CD4-positive, alpha-beta T cell (primary cell): ENCODE data around the gene ZNF627. TPM values are rescaled to one million over a fixed set of nuclear protein-coding genes. Genes with fewer than 3 reads are reported as not detected.
"Not testable (repeated sequence)": the region's sequence is repeated elsewhere in the genome, so short reads cannot be mapped to it uniquely, and the experiment has no call there.

Experiments used
- ATAC-seq: fragments of 200-7000 bp; cut with Tn5 transposase; one replicate; pipeline ENCODE4 v1.10.0; 2022; ENCODE audit warnings: mild to moderate bottlenecking; ENCODE audit not compliant: poor library complexity
- CTCF ChIA-PET: fragments of 350-600 bp; sonication (Branson Sonifier 250); formaldehyde crosslinking; loops from one replicate; lab custom pipeline; 2021; ENCODE audit warnings: antibody characterized with exemption, inconsistent platforms; lab: Charles Lee
- POLR2A ChIA-PET: fragments of 350-600 bp; sonication (Branson Sonifier 250); formaldehyde crosslinking; loops from one replicate; lab custom pipeline; 2021; ENCODE audit warnings: antibody characterized with exemption, inconsistent platforms; lab: Charles Lee
- DNase-seq, 14 experiments: peaks; one replicate each; pipeline ENCODE4 v3.0.0-alpha.2; 2013 to 2020; ENCODE audit warnings: mixed read lengths in 2 of 14
- H3K27ac ChIP-seq, 2 donors: one replicate each; pipeline versions ENCODE4 v1.5.1 to v1.7.0; 2013; ENCODE audit warnings: low read length in 2 of 2, low read depth in 1 of 2, mild to moderate bottlenecking in 1 of 2
- H3K27me3 ChIP-seq, 2 experiments: 1 replicate in 1 of 2; 2 replicates in 1 of 2; pipeline versions ENCODE4 v1.6.1 to v1.7.0; 2013; ENCODE audit warnings: low read length in 2 of 2, control low read depth in 1 of 2, mild to moderate bottlenecking in 1 of 2, moderate library complexity in 1 of 2; ENCODE audit not compliant: insufficient read depth in 2 of 2, control insufficient read depth in 1 of 2
- H3K36me3 ChIP-seq: one replicate; pipeline ENCODE4 v1.6.1; 2013; ENCODE audit warnings: low read length, control low read depth; ENCODE audit not compliant: insufficient read depth
- H3K4me1 ChIP-seq: one replicate; pipeline ENCODE4 v1.6.1; 2013; ENCODE audit warnings: low read length, control low read depth; ENCODE audit not compliant: insufficient read depth
- H3K4me3 ChIP-seq: one replicate; pipeline ENCODE4 v1.5.1; 2013; ENCODE audit warnings: mild to moderate bottlenecking, low read length, moderate library complexity
- H3K9me3 ChIP-seq, 2 experiments: 1 replicate in 1 of 2; 2 replicates in 1 of 2; pipeline versions ENCODE4 v1.6.1 to v1.7.0; 2013; ENCODE audit warnings: low read length in 2 of 2, mild to moderate bottlenecking in 2 of 2, control low read depth in 1 of 2, moderate library complexity in 1 of 2; ENCODE audit not compliant: control insufficient read depth in 1 of 2, insufficient read depth in 1 of 2
- H3K27ac Mint-ChIP-seq: one replicate; pipeline ENCODE4 v1.8.0; 2020; ENCODE audit warnings: mixed read lengths
- H3K27me3 Mint-ChIP-seq: one replicate; pipeline ENCODE4 v1.8.0; 2021; ENCODE audit warnings: mixed read lengths
- H3K36me3 Mint-ChIP-seq: one replicate; pipeline ENCODE4 v1.8.0; 2021; ENCODE audit warnings: low read depth, mixed read lengths
- H3K4me1 Mint-ChIP-seq: one replicate; pipeline ENCODE4 v1.8.0; 2021; ENCODE audit warnings: low read depth, mixed read lengths
- H3K4me3 Mint-ChIP-seq: one replicate; pipeline ENCODE4 v1.8.0; 2020; ENCODE audit warnings: mild to moderate bottlenecking, mixed read lengths
- H3K9me3 Mint-ChIP-seq: one replicate; pipeline ENCODE4 v1.8.0; 2020; ENCODE audit warnings: mixed read lengths
- intact Hi-C, 2 experiments: fragments of 100-400 bp; cut with DNase I in 1 of 2; cut with micrococcal nuclease in 1 of 2; formaldehyde crosslinking; loops; one replicate each; pipeline versions ENCODE4 v1.15.1 to v1.9.0; 2023 to 2025; cut with DNase I, micrococcal nuclease
- total RNA-seq, 174 experiments: library from RNA in 2 of 174; stranded (reverse) in 2 of 174; gene quantifications; one replicate each; pipeline ENCODE4 v1.2.3 and lab custom pipeline; 2021 to 2026
- TF ChIP-seq, protein P1 (sequence below): fragments of 200-600 bp; IDR thresholded peaks from one replicate; pipeline ENCODE4 v1.8.0; 2022; ENCODE audit warnings: antibody characterized with exemption, mild to moderate bottlenecking

The ZNF627 gene
- total RNA-seq, 2 experiments from 2014 or later, result 11.7 to 12.7 TPM

DNA sequence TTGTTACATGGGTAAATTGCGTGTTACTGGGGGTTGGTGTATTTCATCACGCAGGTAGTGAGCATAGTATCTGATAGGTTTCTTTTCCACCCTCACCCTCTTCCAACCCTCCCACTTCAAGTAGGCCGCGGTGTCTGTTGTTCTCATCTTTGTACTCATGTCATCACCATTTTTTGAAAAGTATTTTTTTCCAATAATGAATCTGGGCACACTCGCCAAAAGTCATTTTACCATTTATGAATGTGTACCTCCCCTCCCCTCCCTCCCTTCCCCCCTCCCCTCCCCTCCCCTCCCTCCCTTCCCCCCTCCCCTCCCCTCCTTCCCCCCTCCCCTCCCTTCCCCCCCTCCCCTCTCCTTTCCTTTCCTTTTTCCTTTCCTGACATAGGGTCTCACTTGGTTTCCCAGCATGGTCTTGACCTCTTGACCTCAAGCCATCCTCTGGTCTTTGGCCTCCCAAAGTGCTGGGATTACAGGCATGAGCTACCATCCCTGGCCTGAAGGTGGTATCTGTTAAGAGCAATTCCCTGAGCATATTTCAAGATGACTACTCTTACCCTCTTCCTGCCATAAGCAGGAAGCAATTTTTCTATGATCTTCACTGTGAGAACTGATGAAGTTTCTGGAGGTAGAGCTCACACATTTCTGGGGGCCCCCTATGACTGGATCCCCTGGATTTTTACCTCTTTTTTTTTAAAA, 15.7 kb downstream of the ZNF627 start:
- Histone ChIP-seq H3K4me3 (no peak overlapping the region), H3K27ac (no peak overlapping the region), H3K9me3 (peaks cover 19% of the 10 kb centered on the region in 2 experiments), H3K4me1 (no peaks in the 10 kb centered on the region), H3K27me3 (no peaks in the 10 kb centered on the region), H3K36me3 (peaks cover 31% of the 10 kb centered on the region)
- ChIA-PET POLR2A (no interaction called here), CTCF (no interaction called here)
- no peaks in the 10 kb centered on the region for H3K27me3 Mint-ChIP-seq
- H3K4me1 Mint-ChIP-seq, result peaks cover 7% of the 10 kb centered on the region
- peaks cover 4% of the 10 kb centered on the region for H3K9me3 Mint-ChIP-seq
- no peak overlapping the region for H3K4me3 Mint-ChIP-seq
- TF ChIP-seq, protein P1, sequence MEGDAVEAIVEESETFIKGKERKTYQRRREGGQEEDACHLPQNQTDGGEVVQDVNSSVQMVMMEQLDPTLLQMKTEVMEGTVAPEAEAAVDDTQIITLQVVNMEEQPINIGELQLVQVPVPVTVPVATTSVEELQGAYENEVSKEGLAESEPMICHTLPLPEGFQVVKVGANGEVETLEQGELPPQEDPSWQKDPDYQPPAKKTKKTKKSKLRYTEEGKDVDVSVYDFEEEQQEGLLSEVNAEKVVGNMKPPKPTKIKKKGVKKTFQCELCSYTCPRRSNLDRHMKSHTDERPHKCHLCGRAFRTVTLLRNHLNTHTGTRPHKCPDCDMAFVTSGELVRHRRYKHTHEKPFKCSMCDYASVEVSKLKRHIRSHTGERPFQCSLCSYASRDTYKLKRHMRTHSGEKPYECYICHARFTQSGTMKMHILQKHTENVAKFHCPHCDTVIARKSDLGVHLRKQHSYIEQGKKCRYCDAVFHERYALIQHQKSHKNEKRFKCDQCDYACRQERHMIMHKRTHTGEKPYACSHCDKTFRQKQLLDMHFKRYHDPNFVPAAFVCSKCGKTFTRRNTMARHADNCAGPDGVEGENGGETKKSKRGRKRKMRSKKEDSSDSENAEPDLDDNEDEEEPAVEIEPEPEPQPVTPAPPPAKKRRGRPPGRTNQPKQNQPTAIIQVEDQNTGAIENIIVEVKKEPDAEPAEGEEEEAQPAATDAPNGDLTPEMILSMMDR, result no peak
- ATAC-seq (no peak), DNase-seq (no peak)
- H3K27ac Mint-ChIP-seq, result peak overlapping the region; percentile 40
- intact Hi-C loops, result no loop called here
- H3K36me3 Mint-ChIP-seq, result peaks cover 68% of the 10 kb centered on the region

DNA sequence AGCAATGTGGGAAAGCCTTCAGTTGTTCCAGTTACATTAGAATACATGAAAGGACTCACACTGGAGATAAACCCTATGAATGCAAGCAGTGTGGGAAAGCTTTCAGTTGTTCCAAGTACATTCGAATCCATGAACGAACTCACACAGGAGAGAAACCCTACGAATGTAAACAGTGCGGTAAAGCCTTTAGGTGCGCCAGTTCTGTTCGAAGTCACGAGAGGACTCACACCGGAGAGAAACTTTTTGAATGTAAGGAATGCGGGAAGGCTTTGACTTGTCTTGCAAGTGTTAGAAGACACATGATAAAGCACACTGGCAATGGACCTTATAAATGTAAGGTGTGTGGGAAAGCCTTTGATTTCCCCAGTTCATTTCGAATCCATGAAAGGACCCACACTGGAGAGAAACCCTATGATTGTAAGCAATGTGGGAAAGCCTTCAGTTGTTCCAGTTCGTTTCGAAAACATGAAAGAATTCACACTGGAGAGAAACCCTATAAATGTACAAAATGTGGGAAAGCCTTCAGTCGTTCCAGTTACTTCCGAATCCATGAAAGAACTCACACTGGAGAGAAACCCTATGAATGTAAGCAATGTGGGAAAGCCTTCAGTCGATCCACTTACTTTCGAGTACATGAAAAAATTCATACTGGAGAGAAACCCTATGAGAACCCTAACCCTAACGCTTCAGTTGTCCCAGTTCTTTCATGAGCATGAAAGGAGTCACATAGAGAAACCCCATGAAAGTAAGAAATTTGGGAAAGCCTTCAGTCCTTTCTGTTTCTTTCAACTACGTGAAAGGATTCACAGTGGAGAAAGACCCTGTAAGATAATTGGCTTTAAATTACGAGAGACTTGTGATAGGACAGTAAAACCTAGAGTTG, 20.1 kb downstream of the ZNF627 start:
- Histone ChIP-seq H3K9me3 (peaks cover 34 to 39% of the 10 kb centered on the region in 2 experiments), H3K4me3 (no peak overlapping the region), H3K4me1 (no peaks in the 10 kb centered on the region), H3K27ac (no peak overlapping the region), H3K36me3 (peaks cover 41% of the 10 kb centered on the region), H3K27me3 (no peaks in the 10 kb centered on the region)
- ATAC-seq (no peak), DNase-seq (no peak)
- ChIA-PET POLR2A (no interaction called here), CTCF (no interaction called here)
- intact Hi-C loops, result no loop called here
- Mint-ChIP-seq H3K4me1 (peaks cover 7% of the 10 kb centered on the region), H3K27ac (no peak overlapping the region), H3K9me3 (peaks cover 4% of the 10 kb centered on the region), H3K27me3 (no peaks in the 10 kb centered on the region), H3K36me3 (peaks cover 94% of the 10 kb centered on the region), H3K4me3 (no peak overlapping the region)
- TF ChIP-seq, protein P1, result no peak

DNA sequence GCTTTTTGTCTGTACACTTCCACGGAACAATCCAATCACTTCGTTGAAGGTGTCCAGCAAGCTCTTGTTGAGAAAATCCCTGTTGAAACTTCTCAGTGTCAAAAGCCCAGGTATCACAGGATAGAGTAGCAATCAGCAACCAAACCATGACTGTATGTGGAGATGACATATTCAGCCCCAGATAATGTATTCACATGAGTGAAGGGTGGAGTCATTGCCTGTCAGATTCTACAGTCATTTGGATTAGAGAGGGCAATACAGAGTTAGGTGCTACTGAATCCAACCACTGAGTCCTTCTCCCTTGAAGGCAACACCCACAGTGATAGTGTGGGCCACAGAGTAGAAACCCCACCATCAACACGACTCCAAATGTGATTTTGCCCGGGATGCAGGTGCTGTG, 23.3 kb downstream of the ZNF627 start:
- H3K4me3 Mint-ChIP-seq, result no peak overlapping the region
- ATAC-seq (no peak), DNase-seq (no peak)
- Histone ChIP-seq H3K36me3 (peaks cover 32% of the 10 kb centered on the region), H3K4me3 (no peak overlapping the region), H3K4me1 (peaks cover 9% of the 10 kb centered on the region), H3K9me3 (peaks cover 31 to 37% of the 10 kb centered on the region in 2 experiments), H3K27ac (no peak overlapping the region), H3K27me3 (peaks cover 0 to 3% of the 10 kb centered on the region in 2 experiments)
- ChIA-PET CTCF (no interaction called here), POLR2A (no interaction called here)
- peaks cover 5% of the 10 kb centered on the region for H3K27me3 Mint-ChIP-seq
- intact Hi-C loops, result no loop called here
- no peak overlapping the region for H3K27ac Mint-ChIP-seq
- peaks cover 70% of the 10 kb centered on the region for H3K36me3 Mint-ChIP-seq
- TF ChIP-seq, protein P1, result no peak
- H3K9me3 Mint-ChIP-seq, result peaks cover 2% of the 10 kb centered on the region
- peaks cover 10% of the 10 kb centered on the region for H3K4me1 Mint-ChIP-seq

DNA sequence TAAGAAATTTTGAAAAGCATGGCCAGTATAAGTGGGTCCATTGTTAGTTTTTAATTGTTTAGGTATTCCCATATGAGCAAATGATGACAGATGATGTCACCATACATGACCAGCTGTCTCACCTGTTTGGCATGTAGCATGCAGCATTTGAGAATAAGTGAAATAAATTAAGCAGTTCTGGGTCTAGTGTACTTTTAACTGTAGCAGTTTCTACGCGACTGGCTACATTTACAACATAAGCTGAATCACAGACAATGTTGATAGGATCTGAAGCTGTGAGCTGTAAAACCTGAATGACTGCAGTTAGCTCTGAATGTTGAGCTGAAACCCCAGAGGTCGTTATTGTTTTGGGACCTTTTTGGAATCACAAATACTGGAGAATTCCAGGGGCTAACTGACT, 25.1 kb downstream of the ZNF627 start:
- CTCF ChIA-PET, H3K9me3 Mint-ChIP-seq, H3K4me3 Mint-ChIP-seq, POLR2A ChIA-PET, ATAC-seq, intact Hi-C loops, H3K27me3 ChIP-seq, H3K4me1 ChIP-seq, H3K27ac ChIP-seq, H3K4me3 ChIP-seq, DNase-seq, H3K27ac Mint-ChIP-seq: not testable (repeated sequence)
- peaks cover 20 to 26% of the 10 kb centered on the region in 2 experiments for H3K9me3 ChIP-seq
- H3K27me3 Mint-ChIP-seq, result peaks cover 10% of the 10 kb centered on the region
- peaks cover 51% of the 10 kb centered on the region for H3K36me3 Mint-ChIP-seq
- peaks cover 15% of the 10 kb centered on the region for H3K36me3 ChIP-seq
- H3K4me1 Mint-ChIP-seq, result peaks cover 10% of the 10 kb centered on the region
